Retinal pigment epithelial cell (primary cell): ENCODE measurements around the gene CELF2.
"Not testable (repeated sequence)": the region's sequence is repeated elsewhere in the genome, so short reads cannot be mapped to it uniquely, and the experiment has no call there.

Source experiments
- DNase-seq: peaks from one replicate; pipeline ENCODE4 v3.0.0-alpha.2; 2010; ENCODE audit warnings: low read depth
- H3K4me3 ChIP-seq: 2 replicates; pipeline ENCODE4 v1.5.1; 2011; ENCODE audit warnings: mild to moderate bottlenecking, low read length, control low read depth, moderate library complexity
- CTCF ChIP-seq: conservative IDR thresholded peaks from 2 replicates; pipeline ENCODE4 v1.5.1; 2011; ENCODE audit warnings: low read depth, low read length, control low read depth, inconsistent platforms

CELF2 gene

GRCh38 chr10:10993785-10994184, 23.9 kb upstream of the CELF2 start:
- no peak overlapping the region for H3K4me3 ChIP-seq
- TF ChIP-seq CTCF, result no peak
- DNase-seq, result no peak

- no peak for DNase-seq
- no peak overlapping the region for H3K4me3 ChIP-seq
- TF ChIP-seq CTCF, result no peak
Observed at GRCh38 chr10:10994360-10994759, 23.3 kb upstream of the CELF2 start.

GRCh38 chr10:10995120-10995519, 22.6 kb upstream of the CELF2 start:
- no peak for DNase-seq
- no peak overlapping the region for H3K4me3 ChIP-seq
- no peak for TF ChIP-seq CTCF

- no peak for TF ChIP-seq CTCF
- no peak overlapping the region for H3K4me3 ChIP-seq
- DNase-seq, result no peak
Observed at GRCh38 chr10:10996966-10997620, 20.6 kb upstream of the CELF2 start.

GRCh38 chr10:10999501-10999900, 18.2 kb upstream of the CELF2 start:
- not testable (repeated sequence) for DNase-seq, H3K4me3 ChIP-seq

GRCh38 chr10:11002485-11002884, 15.2 kb upstream of the CELF2 start:
- DNase-seq, result no peak
- TF ChIP-seq CTCF, result no peak
- H3K4me3 ChIP-seq, result no peak overlapping the region

GRCh38 chr10:11002916-11003315, 14.8 kb upstream of the CELF2 start:
- no peak for TF ChIP-seq CTCF
- no peak for DNase-seq
- no peak overlapping the region for H3K4me3 ChIP-seq
